Measurements from ENCODE around the gene IFT25.

DNA sequence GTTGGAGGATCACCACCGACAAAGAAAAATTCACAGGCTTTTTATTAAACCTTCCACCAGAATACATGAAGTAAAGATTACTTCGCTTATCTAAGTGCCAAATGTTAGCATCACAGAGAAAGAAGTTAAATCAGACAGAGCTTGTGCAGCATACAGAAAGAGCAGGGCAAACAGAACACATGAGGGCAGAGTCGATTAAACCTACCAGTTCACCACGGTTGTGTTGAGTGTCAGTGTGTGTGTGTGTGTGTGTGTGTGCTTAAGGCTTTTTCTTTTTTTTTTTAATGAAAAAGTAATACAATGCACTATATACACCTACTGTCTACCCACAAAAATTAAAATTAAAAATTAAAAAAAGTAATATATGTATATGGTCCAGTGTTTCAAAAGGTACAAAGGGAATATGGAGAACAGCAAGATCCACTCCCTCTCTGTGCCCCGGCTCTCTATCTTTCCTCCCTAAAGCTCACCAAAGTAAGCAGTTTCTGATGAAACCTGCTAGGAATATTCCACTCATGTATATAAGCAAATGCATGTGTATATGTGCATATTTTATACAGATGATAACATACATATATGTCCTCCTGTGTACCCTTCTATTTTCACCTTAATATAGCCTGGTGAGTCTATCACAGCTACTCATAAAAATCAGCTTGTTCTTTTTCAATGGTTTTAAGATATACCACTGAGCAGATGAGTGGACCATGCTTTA, 73.6 kb downstream of the IFT25 start:
- TF ChIP-seq, protein P1, sequence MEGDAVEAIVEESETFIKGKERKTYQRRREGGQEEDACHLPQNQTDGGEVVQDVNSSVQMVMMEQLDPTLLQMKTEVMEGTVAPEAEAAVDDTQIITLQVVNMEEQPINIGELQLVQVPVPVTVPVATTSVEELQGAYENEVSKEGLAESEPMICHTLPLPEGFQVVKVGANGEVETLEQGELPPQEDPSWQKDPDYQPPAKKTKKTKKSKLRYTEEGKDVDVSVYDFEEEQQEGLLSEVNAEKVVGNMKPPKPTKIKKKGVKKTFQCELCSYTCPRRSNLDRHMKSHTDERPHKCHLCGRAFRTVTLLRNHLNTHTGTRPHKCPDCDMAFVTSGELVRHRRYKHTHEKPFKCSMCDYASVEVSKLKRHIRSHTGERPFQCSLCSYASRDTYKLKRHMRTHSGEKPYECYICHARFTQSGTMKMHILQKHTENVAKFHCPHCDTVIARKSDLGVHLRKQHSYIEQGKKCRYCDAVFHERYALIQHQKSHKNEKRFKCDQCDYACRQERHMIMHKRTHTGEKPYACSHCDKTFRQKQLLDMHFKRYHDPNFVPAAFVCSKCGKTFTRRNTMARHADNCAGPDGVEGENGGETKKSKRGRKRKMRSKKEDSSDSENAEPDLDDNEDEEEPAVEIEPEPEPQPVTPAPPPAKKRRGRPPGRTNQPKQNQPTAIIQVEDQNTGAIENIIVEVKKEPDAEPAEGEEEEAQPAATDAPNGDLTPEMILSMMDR (conservative IDR thresholded peaks at IDR 0.05) = no peak
- no peak for TF ChIP-seq EZH2 (IDR thresholded peaks at IDR 0.05; ENCODE audit: low read depth)
